Measurements from ENCODE around the gene FBXL17. TPM values are rescaled to one million over a fixed set of nuclear protein-coding genes. Genes with fewer than 3 reads are reported as not detected.
A peak's percentile ranks its signal among the peaks of the same experiment; 100 is the strongest.

The FBXL17 gene
- polyA plus RNA-seq, 1 of the 3 experiments (the other 2 are of a cell fraction): 4.4 TPM

DNA sequence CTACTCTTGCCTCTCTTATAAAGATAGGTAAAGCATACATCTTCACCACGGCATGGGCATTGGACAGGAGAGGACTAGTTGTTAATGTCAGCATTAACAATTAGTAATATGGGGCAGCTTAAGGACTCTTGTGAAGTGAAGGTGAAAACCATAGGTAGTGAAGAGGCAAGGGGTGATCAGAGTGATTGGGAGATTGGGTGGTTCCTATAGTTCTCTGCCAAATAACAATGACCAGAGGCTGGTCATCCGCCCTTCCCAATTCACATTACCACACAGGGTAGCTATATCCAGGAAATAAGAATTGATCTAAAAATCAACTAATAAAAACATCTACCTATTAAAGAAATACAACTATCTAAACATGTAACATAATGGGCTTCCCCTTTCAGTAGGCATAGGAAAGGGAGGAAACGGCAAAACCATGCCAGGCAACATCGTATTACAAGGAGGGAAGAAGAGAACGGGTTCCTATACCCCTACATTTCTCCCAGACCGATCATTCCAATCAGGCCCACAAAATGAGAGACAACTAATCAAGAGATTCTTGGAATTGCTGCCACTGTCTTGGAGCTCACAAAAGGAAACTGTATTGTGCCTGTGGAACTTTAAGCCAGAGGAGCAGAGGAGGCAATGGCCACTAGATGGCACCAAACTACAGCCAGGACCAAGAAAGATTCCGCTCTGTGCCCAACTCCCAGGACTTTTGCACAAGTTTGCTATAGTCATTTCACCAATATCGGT is 121.6 kb downstream of the FBXL17 start:
- no peaks in the 10 kb centered on the region for H3K9me2 ChIP-seq
- DNase-seq: peak; percentile 47
- no peaks in the 10 kb centered on the region for H3K9me3 ChIP-seq
- H3F3A ChIP-seq (replicated peaks; ENCODE audit: insufficient read depth): no peaks in the 10 kb centered on the region
- peaks cover 0 to 6% of the 10 kb centered on the region in 2 experiments; a peak in 2 of 4 replicates for H3K4me1 ChIP-seq (ENCODE audit: control insufficient read depth in 1 of 2, insufficient read depth in 2 of 2, low read depth in 1 of 2, low read length in 1 of 2)
- no peaks in the 10 kb centered on the region for H3K79me2 ChIP-seq (ENCODE audit: insufficient read depth)
- no peaks in the 10 kb centered on the region for H3K27me3 ChIP-seq (ENCODE audit: insufficient read depth)
- no peak overlapping the region for H3K9ac ChIP-seq
- H3K4me2 ChIP-seq: no peak overlapping the region
- H3K36me3 ChIP-seq (replicated peaks in 1 of 2; ENCODE audit: control insufficient read depth in 1 of 2, insufficient read depth in 2 of 2, low read length in 1 of 2): no peaks in the 10 kb centered on the region
- ChIA-PET CTCF (interaction anchor here (0.6 to 5.0 kb wide), 50 partner anchors 8 to 1057 kb away, joined by 3 to 55 read pairs (median 4); partner anchors contain the start of gene FBXL17), POLR2A (interaction anchor here (0.6 kb wide), 1 partner anchor 122 kb away, joined by 3 read pairs; the partner anchor contains the start of gene FBXL17)
- H3K4me3 ChIP-seq (ENCODE audit: low read depth in 2 of 2, low read length in 1 of 2): peak overlapping the region in 1 of 2 experiments; percentile 21; a peak in 1 of 4 replicates
- no peak overlapping the region for H2AFZ ChIP-seq (ENCODE audit: low read depth)
- TF ChIP-seq RCOR1 (IDR thresholded peaks at IDR 0.05; ENCODE audit: low read length) (peak; percentile 67), TAF1 (IDR thresholded peaks at IDR 0.05; ENCODE audit: borderline replicate concordance, low read depth, low read length) (no peak), TEAD4 (IDR thresholded peaks at IDR 0.05; ENCODE audit: borderline replicate concordance, insufficient read depth) (no peak), EZH2phosphoT487 (IDR thresholded peaks at IDR 0.05; ENCODE audit: borderline replicate concordance, low read depth) (no peak), RAD21 (IDR thresholded peaks at IDR 0.05; ENCODE audit: low read length) (peak; percentile 94), JUND (IDR thresholded peaks at IDR 0.05) (no peak), MEF2A (IDR thresholded peaks at IDR 0.05; ENCODE audit: borderline replicate concordance, low read depth) (no peak), TCF12 (IDR thresholded peaks at IDR 0.05) (no peak), SMC3 (IDR thresholded peaks at IDR 0.05; ENCODE audit: low read depth, low read length) (peak; percentile 90)
- TF ChIP-seq, protein P1, sequence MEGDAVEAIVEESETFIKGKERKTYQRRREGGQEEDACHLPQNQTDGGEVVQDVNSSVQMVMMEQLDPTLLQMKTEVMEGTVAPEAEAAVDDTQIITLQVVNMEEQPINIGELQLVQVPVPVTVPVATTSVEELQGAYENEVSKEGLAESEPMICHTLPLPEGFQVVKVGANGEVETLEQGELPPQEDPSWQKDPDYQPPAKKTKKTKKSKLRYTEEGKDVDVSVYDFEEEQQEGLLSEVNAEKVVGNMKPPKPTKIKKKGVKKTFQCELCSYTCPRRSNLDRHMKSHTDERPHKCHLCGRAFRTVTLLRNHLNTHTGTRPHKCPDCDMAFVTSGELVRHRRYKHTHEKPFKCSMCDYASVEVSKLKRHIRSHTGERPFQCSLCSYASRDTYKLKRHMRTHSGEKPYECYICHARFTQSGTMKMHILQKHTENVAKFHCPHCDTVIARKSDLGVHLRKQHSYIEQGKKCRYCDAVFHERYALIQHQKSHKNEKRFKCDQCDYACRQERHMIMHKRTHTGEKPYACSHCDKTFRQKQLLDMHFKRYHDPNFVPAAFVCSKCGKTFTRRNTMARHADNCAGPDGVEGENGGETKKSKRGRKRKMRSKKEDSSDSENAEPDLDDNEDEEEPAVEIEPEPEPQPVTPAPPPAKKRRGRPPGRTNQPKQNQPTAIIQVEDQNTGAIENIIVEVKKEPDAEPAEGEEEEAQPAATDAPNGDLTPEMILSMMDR (IDR thresholded peaks at IDR 0.05): peak; percentile 98
- H3K27ac ChIP-seq (ENCODE audit: low read depth in 2 of 2, low read length in 1 of 2): no peak overlapping the region
- WGBS (ENCODE audit: low lambda C conversion rate): 57% methylated on average over 7 of the region's 8 CpGs
- no peaks in the 10 kb centered on the region for H4K20me1 ChIP-seq (ENCODE audit: insufficient read depth)

DNA sequence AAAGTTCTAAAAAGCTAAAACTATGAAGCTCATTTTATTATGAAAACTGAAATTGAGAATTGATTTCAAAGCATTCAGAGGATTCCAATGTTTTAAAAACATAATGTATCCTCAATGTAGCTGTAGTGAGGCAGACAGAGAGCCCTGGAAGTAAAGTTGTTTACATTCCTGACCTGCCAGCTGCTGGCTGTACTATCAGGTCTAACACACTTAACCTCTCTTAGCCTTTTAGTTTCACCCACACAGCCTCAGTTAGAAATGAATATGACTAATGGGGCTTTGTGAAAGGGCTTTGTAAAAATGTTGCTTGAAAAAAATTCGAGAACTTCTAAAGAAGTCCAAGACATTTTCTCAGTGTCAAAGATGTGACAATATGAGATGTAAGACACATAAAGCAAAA is 122.6 kb downstream of the FBXL17 start:
- CTCF ChIA-PET: interaction anchor here (0.8 to 5.0 kb wide), 14 partner anchors 8 to 233 kb away, joined by 3 to 55 read pairs (median 10); partner anchors contain the start of gene FBXL17
- POLR2A ChIA-PET: no interaction called here
- Histone ChIP-seq H3K27ac (ENCODE audit: low read depth in 2 of 2, low read length in 1 of 2) (no peak overlapping the region), H3K79me2 (ENCODE audit: insufficient read depth) (no peaks in the 10 kb centered on the region), H3F3A (replicated peaks; ENCODE audit: insufficient read depth) (no peaks in the 10 kb centered on the region), H3K4me1 (ENCODE audit: control insufficient read depth in 1 of 2, insufficient read depth in 2 of 2, low read depth in 1 of 2, low read length in 1 of 2) (peaks cover 0 to 7% of the 10 kb centered on the region in 2 experiments; a peak in 2 of 4 replicates), H3K4me3 (ENCODE audit: low read depth in 2 of 2, low read length in 1 of 2) (no peak overlapping the region), H4K20me1 (ENCODE audit: insufficient read depth) (no peaks in the 10 kb centered on the region), H3K9me2 (no peaks in the 10 kb centered on the region), H3K36me3 (replicated peaks in 1 of 2; ENCODE audit: control insufficient read depth in 1 of 2, insufficient read depth in 2 of 2, low read length in 1 of 2) (no peaks in the 10 kb centered on the region), H3K4me2 (no peak overlapping the region), H3K27me3 (ENCODE audit: insufficient read depth) (no peaks in the 10 kb centered on the region), H3K9me3 (no peaks in the 10 kb centered on the region), H3K9ac (no peak overlapping the region), H2AFZ (ENCODE audit: low read depth) (no peak overlapping the region)
- DNase-seq: no peak
- 73% methylated on average over 1 of the region's 1 CpG for WGBS (ENCODE audit: low lambda C conversion rate)
- no peak for TF ChIP-seq RAD21 (IDR thresholded peaks at IDR 0.05; ENCODE audit: low read length)
- TF ChIP-seq, protein P2, sequence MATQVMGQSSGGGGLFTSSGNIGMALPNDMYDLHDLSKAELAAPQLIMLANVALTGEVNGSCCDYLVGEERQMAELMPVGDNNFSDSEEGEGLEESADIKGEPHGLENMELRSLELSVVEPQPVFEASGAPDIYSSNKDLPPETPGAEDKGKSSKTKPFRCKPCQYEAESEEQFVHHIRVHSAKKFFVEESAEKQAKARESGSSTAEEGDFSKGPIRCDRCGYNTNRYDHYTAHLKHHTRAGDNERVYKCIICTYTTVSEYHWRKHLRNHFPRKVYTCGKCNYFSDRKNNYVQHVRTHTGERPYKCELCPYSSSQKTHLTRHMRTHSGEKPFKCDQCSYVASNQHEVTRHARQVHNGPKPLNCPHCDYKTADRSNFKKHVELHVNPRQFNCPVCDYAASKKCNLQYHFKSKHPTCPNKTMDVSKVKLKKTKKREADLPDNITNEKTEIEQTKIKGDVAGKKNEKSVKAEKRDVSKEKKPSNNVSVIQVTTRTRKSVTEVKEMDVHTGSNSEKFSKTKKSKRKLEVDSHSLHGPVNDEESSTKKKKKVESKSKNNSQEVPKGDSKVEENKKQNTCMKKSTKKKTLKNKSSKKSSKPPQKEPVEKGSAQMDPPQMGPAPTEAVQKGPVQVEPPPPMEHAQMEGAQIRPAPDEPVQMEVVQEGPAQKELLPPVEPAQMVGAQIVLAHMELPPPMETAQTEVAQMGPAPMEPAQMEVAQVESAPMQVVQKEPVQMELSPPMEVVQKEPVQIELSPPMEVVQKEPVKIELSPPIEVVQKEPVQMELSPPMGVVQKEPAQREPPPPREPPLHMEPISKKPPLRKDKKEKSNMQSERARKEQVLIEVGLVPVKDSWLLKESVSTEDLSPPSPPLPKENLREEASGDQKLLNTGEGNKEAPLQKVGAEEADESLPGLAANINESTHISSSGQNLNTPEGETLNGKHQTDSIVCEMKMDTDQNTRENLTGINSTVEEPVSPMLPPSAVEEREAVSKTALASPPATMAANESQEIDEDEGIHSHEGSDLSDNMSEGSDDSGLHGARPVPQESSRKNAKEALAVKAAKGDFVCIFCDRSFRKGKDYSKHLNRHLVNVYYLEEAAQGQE (IDR thresholded peaks at IDR 0.05; ENCODE audit: low read depth, low read length): no peak
- TF ChIP-seq CHD2 (IDR thresholded peaks at IDR 0.05; ENCODE audit: low read length, partially characterized antibody): no peak
- no peak for TF ChIP-seq RCOR1 (IDR thresholded peaks at IDR 0.05; ENCODE audit: low read length)
- no peak for TF ChIP-seq SIN3A (IDR thresholded peaks at IDR 0.05; ENCODE audit: borderline replicate concordance, low read depth, low read length)
- no peak for TF ChIP-seq GABPA (IDR thresholded peaks at IDR 0.05; ENCODE audit: low read depth)
- TF ChIP-seq, protein P3, sequence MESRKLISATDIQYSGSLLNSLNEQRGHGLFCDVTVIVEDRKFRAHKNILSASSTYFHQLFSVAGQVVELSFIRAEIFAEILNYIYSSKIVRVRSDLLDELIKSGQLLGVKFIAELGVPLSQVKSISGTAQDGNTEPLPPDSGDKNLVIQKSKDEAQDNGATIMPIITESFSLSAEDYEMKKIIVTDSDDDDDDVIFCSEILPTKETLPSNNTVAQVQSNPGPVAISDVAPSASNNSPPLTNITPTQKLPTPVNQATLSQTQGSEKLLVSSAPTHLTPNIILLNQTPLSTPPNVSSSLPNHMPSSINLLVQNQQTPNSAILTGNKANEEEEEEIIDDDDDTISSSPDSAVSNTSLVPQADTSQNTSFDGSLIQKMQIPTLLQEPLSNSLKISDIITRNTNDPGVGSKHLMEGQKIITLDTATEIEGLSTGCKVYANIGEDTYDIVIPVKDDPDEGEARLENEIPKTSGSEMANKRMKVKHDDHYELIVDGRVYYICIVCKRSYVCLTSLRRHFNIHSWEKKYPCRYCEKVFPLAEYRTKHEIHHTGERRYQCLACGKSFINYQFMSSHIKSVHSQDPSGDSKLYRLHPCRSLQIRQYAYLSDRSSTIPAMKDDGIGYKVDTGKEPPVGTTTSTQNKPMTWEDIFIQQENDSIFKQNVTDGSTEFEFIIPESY (IDR thresholded peaks at IDR 0.05; ENCODE audit: borderline replicate concordance, low read depth): no peak
- TF ChIP-seq ELF1 (IDR thresholded peaks at IDR 0.05): no peak

Measured in SK-N-SH (cell line).